Activated T-cell treated with anti-CD3 and anti-CD28 coated beads for 1 hour (primary cell): ENCODE results near the gene NDUFA6.
A peak's percentile ranks its signal among the peaks of the same experiment; 100 is the strongest.
"Not testable (repeated sequence)": the region's sequence is repeated elsewhere in the genome, so short reads cannot be mapped to it uniquely, and the experiment has no call there.

Source experiments
- DNase-seq: peaks from one replicate; pipeline ENCODE4 v3.0.0-alpha.2; 2020; ENCODE audit warnings: low read depth

Gene NDUFA6

GRCh38 chr22:42112793-42113192 is 22.2 kb upstream of the NDUFA6 start:
- not testable (repeated sequence) for DNase-seq

- no peak for DNase-seq
Observed at GRCh38 chr22:42111798-42112197, 21.2 kb upstream of the NDUFA6 start.

- DNase-seq = no peak
Observed at GRCh38 chr22:42108848-42109247, 18.3 kb upstream of the NDUFA6 start.

- not testable (repeated sequence) for DNase-seq
Observed at GRCh38 chr22:42104332-42104860, 13.8 kb upstream of the NDUFA6 start.

- DNase-seq = no peak
Observed at GRCh38 chr22:42101199-42101598, 10.6 kb upstream of the NDUFA6 start.

- DNase-seq = no peak
Observed at GRCh38 chr22:42091455-42091782, 847 bp upstream of the NDUFA6 start.

GRCh38 chr22:42086051-42086450 is 4.5 kb downstream of the NDUFA6 start:
- no peak for DNase-seq

- no peak for DNase-seq
Observed at GRCh38 chr22:42084874-42085273, 5.7 kb downstream of the NDUFA6 start.

- DNase-seq = no peak
Observed at GRCh38 chr22:42083119-42083518, 7.5 kb downstream of the NDUFA6 start.

- no peak for DNase-seq
Observed at GRCh38 chr22:42080287-42080686, 10.3 kb downstream of the NDUFA6 start.

GRCh38 chr22:42079319-42080251 is 11.0 kb downstream of the NDUFA6 start, which contains the start of gene SMDT1:
Gene SMDT1, plus strand, starts transcription at chr22:42079700. Its CDS starts 69 bp downstream, at chr22:42079769.
- DNase-seq = peak; percentile 98

- DNase-seq = no peak
Observed at GRCh38 chr22:42078469-42079318, 11.9 kb downstream of the NDUFA6 start.

GRCh38 chr22:42077486-42078125 is 13.0 kb downstream of the NDUFA6 start:
- DNase-seq = no peak

- no peak for DNase-seq
Observed at GRCh38 chr22:42076764-42077485, 13.6 kb downstream of the NDUFA6 start.

GRCh38 chr22:42074846-42075676 is 15.5 kb downstream of the NDUFA6 start:
- DNase-seq = no peak

- peak; percentile 47 for DNase-seq
Observed at GRCh38 chr22:42074132-42074811, 16.3 kb downstream of the NDUFA6 start, which contains the start of gene PHETA2. Gene PHETA2, plus strand, starts transcription at chr22:42074248. Its CDS starts 3,046 bp downstream, at chr22:42077294.

- no peak for DNase-seq
Observed at GRCh38 chr22:42073621-42074041, 16.9 kb downstream of the NDUFA6 start.

GRCh38 chr22:42072606-42073330 is 17.8 kb downstream of the NDUFA6 start:
- no peak for DNase-seq

GRCh38 chr22:42071508-42071907 is 19.1 kb downstream of the NDUFA6 start:
- not testable (repeated sequence) for DNase-seq
